Left lung (tissue), 10 donors: ENCODE data around the gene SIN3B. TPM values are rescaled to one million over a fixed set of nuclear protein-coding genes. Genes with fewer than 3 reads are reported as not detected.
A peak's percentile ranks its signal among the peaks of the same experiment; 100 is the strongest.

Source experiments
- ATAC-seq: fragments of 200-7000 bp; cut with Tn5 transposase; one replicate; pipeline ENCODE4 v1.9.1; 2020; ENCODE audit warnings: moderate library complexity
- DNase-seq, 4 donors: peaks; one replicate each; pipeline ENCODE4 v3.0.0-alpha.2; 2013 to 2020
- H3K27ac ChIP-seq, 2 donors: fragments of 200-600 bp; sonication (generic) in 1 of 2; one replicate each; pipeline versions ENCODE4 v1.5.0 to v1.8.0; 2020 to 2021
- H3K27me3 ChIP-seq, 2 donors: fragments of 200-600 bp; sonication (generic) in 1 of 2; one replicate each; pipeline versions ENCODE4 v1.5.0 to v1.8.0; 2020 to 2021
- H3K36me3 ChIP-seq, 2 donors: fragments of 200-600 bp; sonication (generic) in 1 of 2; one replicate each; pipeline versions ENCODE4 v1.5.0 to v1.8.0; 2020 to 2021
- H3K4me1 ChIP-seq, 2 donors: fragments of 200-600 bp; one replicate each; pipeline ENCODE4 v1.8.0; 2021
- H3K4me3 ChIP-seq, 2 donors: fragments of 200-600 bp; sonication (generic) in 1 of 2; one replicate each; pipeline versions ENCODE4 v1.5.0 to v1.8.0; 2020 to 2021; ENCODE audit warnings: mild to moderate bottlenecking in 1 of 2
- H3K9me3 ChIP-seq, 2 donors: fragments of 200-600 bp; sonication (generic) in 1 of 2; one replicate each; pipeline versions ENCODE4 v1.5.0 to v1.8.0; 2020 to 2021
- CTCF ChIP-seq, 2 donors: fragments of 200-600 bp; sonication (generic) in 1 of 2; IDR thresholded peaks; one replicate each; pipeline versions ENCODE4 v1.5.0 to v1.8.0; 2021; ENCODE audit warnings: antibody characterized with exemption in 2 of 2
- intact Hi-C, 2 donors: fragments of 100-400 bp; cut with DNase I; formaldehyde crosslinking; loops; one replicate each; pipeline versions ENCODE4 v1.11.2 to v1.14.2; 2022
- polyA plus RNA-seq, 6 donors: library from polyadenylated mRNA; unstranded; fragments of 120-200 nt; gene quantifications; one replicate each; pipeline ENCODE4 v1.2.1, GENCODE V29; 2013; ENCODE audit not compliant: insufficient read length in 6 of 6
- total RNA-seq, 2 donors: library from RNA; stranded (reverse); fragmentation: NEBNext Ultra II Directional; extraction: Animal tissue kit (Norgen Biotek cat#: 25700); gene quantifications; one replicate each; pipeline ENCODE4 v1.2.1, GENCODE V29; 2021
- donor health status: DM: no; HTN: yes; CAD: no.
- donor health status: DM: no; HTN: no; CAD: no.

The SIN3B gene
- total and polyA plus RNA-seq, 8 donors = 46.3 to 91.1 (median 69.5) TPM

GRCh38 chr19:16876904-16877361 is 47.7 kb downstream of the SIN3B start:
- ATAC-seq = peak; percentile 7
- intact Hi-C loops = no loop called here
- H3K27ac ChIP-seq = peak overlapping the region; percentile 29 to 50
- H3K36me3 ChIP-seq = peaks cover 2 to 68% of the 10 kb centered on the region in 2 donors
- TF ChIP-seq CTCF (IDR thresholded peaks at IDR 0.05) = no peak
- no peaks in the 10 kb centered on the region for H3K27me3 ChIP-seq
- H3K4me1 ChIP-seq = peaks cover 0 to 11% of the 10 kb centered on the region in 2 donors
- peak in 1 of 4 donors; percentile 67 for DNase-seq
- peaks cover 0 to 21% of the 10 kb centered on the region in 2 donors for H3K9me3 ChIP-seq
- no peak overlapping the region for H3K4me3 ChIP-seq

GRCh38 chr19:16877581-16877980 is 48.4 kb downstream of the SIN3B start:
- Histone ChIP-seq H3K36me3 (peaks cover 2 to 62% of the 10 kb centered on the region in 2 donors), H3K27ac (peak overlapping the region in 1 of 2 donors; percentile 50), H3K4me3 (no peak overlapping the region), H3K27me3 (no peaks in the 10 kb centered on the region), H3K9me3 (peaks cover 0 to 28% of the 10 kb centered on the region in 2 donors), H3K4me1 (peaks cover 0 to 11% of the 10 kb centered on the region in 2 donors)
- no peak for TF ChIP-seq CTCF (IDR thresholded peaks at IDR 0.05)
- intact Hi-C loops = no loop called here
- ATAC-seq = no peak
- peak in 1 of 4 donors; percentile 46 for DNase-seq

GRCh38 chr19:16878181-16878965 is 49.2 kb downstream of the SIN3B start:
- intact Hi-C loops = no loop called here
- Histone ChIP-seq H3K27me3 (no peaks in the 10 kb centered on the region), H3K27ac (peak overlapping the region in 1 of 2 donors; percentile 50), H3K4me3 (no peak overlapping the region), H3K9me3 (peaks cover 0 to 36% of the 10 kb centered on the region in 2 donors), H3K4me1 (peaks cover 0 to 11% of the 10 kb centered on the region in 2 donors), H3K36me3 (peaks cover 2 to 54% of the 10 kb centered on the region in 2 donors)
- DNase-seq (peak in 1 of 4 donors; percentile 70), ATAC-seq (no peak)
- no peak for TF ChIP-seq CTCF (IDR thresholded peaks at IDR 0.05)

GRCh38 chr19:16880884-16881554 is 51.8 kb downstream of the SIN3B start:
- DNase-seq (peak in 1 of 4 donors; percentile 61), ATAC-seq (no peak)
- intact Hi-C loops = no loop called here
- H3K27ac ChIP-seq = peak overlapping the region in 1 of 2 donors; percentile 25
- H3K4me3 ChIP-seq = no peak overlapping the region
- peaks cover 0 to 10% of the 10 kb centered on the region in 2 donors for H3K4me1 ChIP-seq
- TF ChIP-seq CTCF (IDR thresholded peaks at IDR 0.05) = no peak
- H3K36me3 ChIP-seq = peaks cover 2 to 45% of the 10 kb centered on the region in 2 donors
- peaks cover 0 to 36% of the 10 kb centered on the region in 2 donors for H3K9me3 ChIP-seq
- no peaks in the 10 kb centered on the region for H3K27me3 ChIP-seq

- no peak for DNase-seq
- Histone ChIP-seq H3K4me1 (peaks cover 0 to 5% of the 10 kb centered on the region in 2 donors), H3K36me3 (peaks cover 2 to 34% of the 10 kb centered on the region in 2 donors), H3K27ac (no peak overlapping the region), H3K9me3 (peaks cover 0 to 36% of the 10 kb centered on the region in 2 donors), H3K27me3 (peaks cover 0 to 2% of the 10 kb centered on the region in 2 donors), H3K4me3 (no peak overlapping the region)
- intact Hi-C loops = no loop called here
- no peak for TF ChIP-seq CTCF (IDR thresholded peaks at IDR 0.05)
- ATAC-seq = no peak
Measured at GRCh38 chr19:16882146-16882545, 52.9 kb downstream of the SIN3B start.
